Activated CD4-positive, alpha-beta memory T cell treated with anti-CD3 and anti-CD28 coated beads for 36 hours (primary cell): Measurements from ENCODE around the gene RPUSD4. TPM values are rescaled to one million over a fixed set of nuclear protein-coding genes. Genes with fewer than 3 reads are reported as not detected.

Source experiments
- CTCF ChIA-PET: fragments of 350-600 bp; sonication (Branson Sonifier 250); formaldehyde crosslinking; loops from one replicate; lab custom pipeline; 2021; ENCODE audit warnings: antibody characterized with exemption, inconsistent platforms; lab: Charles Lee
- POLR2A ChIA-PET: fragments of 350-600 bp; sonication (Branson Sonifier 250); formaldehyde crosslinking; loops from one replicate; lab custom pipeline; 2021; ENCODE audit warnings: antibody characterized with exemption; lab: Charles Lee
- DNase-seq: peaks from one replicate; pipeline ENCODE4 v3.0.0-alpha.2; 2020
- H3K27ac Mint-ChIP-seq: one replicate; pipeline ENCODE4 v1.8.0; 2021; ENCODE audit warnings: mixed read lengths
- H3K27me3 Mint-ChIP-seq: one replicate; pipeline ENCODE4 v1.8.0; 2021; ENCODE audit warnings: mixed read lengths
- H3K36me3 Mint-ChIP-seq: one replicate; pipeline ENCODE4 v1.8.0; 2021; ENCODE audit warnings: mixed read lengths
- H3K4me1 Mint-ChIP-seq: one replicate; pipeline ENCODE4 v1.8.0; 2021; ENCODE audit warnings: low read depth, mixed read lengths
- H3K4me3 Mint-ChIP-seq: one replicate; pipeline ENCODE4 v1.8.0; 2021; ENCODE audit warnings: mild to moderate bottlenecking, mixed read lengths
- H3K9me3 Mint-ChIP-seq: one replicate; pipeline ENCODE4 v1.8.0; 2021; ENCODE audit warnings: mixed read lengths
- intact Hi-C: fragments of 100-400 bp; cut with micrococcal nuclease; formaldehyde crosslinking; loops from one replicate; pipeline ENCODE4 v1.15.1; 2023
- total RNA-seq, 2 experiments: library from RNA; stranded (reverse); gene quantifications; one replicate each; pipeline ENCODE4 v1.2.3, GENCODE V29; 2021

Gene RPUSD4
- total RNA-seq, 2 experiments from 2014 or later: 32.4 to 34.1 TPM

- intact Hi-C loops: no loop called here
- no peak overlapping the region for H3K4me3 Mint-ChIP-seq
- no peaks in the 10 kb centered on the region for H3K36me3 Mint-ChIP-seq
- peaks cover 1% of the 10 kb centered on the region for H3K27me3 Mint-ChIP-seq
- no peak overlapping the region for H3K27ac Mint-ChIP-seq
- peaks cover 2% of the 10 kb centered on the region for H3K4me1 Mint-ChIP-seq
- no peak for DNase-seq
- ChIA-PET CTCF (interaction anchor here (0.6 kb wide), 1 partner anchor 247 kb away, joined by 3 read pairs; no protein-coding TSS in a partner anchor), POLR2A (no interaction called here)
- H3K9me3 Mint-ChIP-seq: no peaks in the 10 kb centered on the region
Observed at GRCh38 chr11:126160345-126161022, 51.0 kb downstream of the RPUSD4 start.

- H3K4me3 Mint-ChIP-seq: no peak overlapping the region
- ChIA-PET CTCF (no interaction called here), POLR2A (no interaction called here)
- H3K36me3 Mint-ChIP-seq: no peaks in the 10 kb centered on the region
- H3K4me1 Mint-ChIP-seq: peaks cover 2% of the 10 kb centered on the region
- H3K27me3 Mint-ChIP-seq: no peaks in the 10 kb centered on the region
- DNase-seq: no peak
- no peak overlapping the region for H3K27ac Mint-ChIP-seq
- intact Hi-C loops: no loop called here
- H3K9me3 Mint-ChIP-seq: no peaks in the 10 kb centered on the region
Observed at GRCh38 chr11:126159719-126160344, 51.6 kb downstream of the RPUSD4 start.

DNA sequence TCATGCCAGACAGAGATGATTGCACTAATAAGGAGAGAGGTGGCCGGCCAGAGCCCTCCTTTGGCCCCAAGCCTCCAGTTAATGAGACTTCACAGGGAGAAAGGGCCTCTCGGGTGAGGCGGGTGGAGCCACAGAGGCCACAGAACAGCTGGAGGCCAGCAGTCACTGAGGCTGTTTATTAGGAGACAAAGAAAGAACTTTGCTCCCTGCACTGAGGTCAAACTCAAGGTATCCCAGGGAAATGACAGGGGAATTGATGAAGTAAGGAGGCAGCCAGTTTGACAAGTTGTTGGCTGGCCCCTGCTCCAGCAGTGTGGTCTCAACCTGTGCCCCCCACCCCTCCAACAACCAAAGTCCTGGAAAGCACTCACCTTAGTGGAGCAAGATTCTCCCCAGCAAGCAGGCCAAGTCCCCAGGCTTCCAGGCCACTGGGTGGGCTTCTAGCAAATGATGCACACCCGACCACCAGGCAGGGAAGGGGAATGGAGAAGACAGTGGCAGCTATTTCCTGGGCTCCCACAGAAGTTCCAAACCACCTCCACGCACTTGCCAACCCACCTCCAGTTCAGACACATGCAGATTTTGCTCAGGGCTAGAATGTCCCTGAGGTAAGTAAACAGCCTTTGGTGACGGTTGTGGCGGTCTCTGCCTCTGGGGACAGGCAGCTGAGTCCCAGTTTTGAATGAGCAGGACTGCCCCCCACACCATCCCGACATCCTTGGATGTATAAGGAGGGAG lies 53.2 kb downstream of the RPUSD4 start:
- Mint-ChIP-seq H3K27me3 (no peaks in the 10 kb centered on the region), H3K36me3 (no peaks in the 10 kb centered on the region), H3K4me3 (no peak overlapping the region), H3K9me3 (no peaks in the 10 kb centered on the region), H3K4me1 (no peaks in the 10 kb centered on the region), H3K27ac (no peak overlapping the region)
- POLR2A ChIA-PET: no interaction called here
- no peak for DNase-seq
- CTCF ChIA-PET: no interaction called here
- intact Hi-C loops: no loop called here

DNA sequence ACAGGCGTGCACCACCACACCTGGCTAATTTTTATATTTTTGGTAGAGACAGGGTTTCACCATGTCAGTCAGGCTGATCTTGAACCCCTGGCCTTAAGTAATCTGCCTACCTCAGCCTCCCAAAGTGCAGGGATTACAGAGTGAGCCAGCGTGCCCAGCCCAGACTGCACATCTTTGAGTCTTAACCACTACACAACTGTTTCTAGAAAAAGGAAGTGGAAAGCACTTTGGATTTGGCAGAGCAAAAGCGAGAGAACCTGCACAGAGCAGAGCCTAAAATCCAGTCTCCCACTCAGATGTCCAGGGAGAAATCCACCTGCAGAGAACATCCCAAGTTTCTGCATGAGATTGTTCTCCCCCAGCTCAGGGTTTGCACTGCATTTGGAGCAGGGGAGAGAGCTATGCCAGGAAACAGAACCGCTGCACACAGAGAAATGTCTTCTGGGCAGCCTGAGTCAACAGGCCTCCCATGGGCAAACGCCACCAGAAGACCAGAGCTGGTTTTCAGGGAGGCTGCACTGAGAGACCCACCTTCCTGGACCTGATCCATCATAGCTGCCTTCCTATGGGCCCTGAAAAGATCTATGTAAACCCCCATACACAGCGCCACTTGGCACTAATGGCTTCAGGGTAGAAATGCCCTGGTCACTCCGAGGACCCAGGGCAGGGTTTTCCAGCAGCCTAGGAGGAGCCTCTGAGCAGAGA lies 54.0 kb downstream of the RPUSD4 start:
- intact Hi-C loops: no loop called here
- no peaks in the 10 kb centered on the region for H3K36me3 Mint-ChIP-seq
- no peaks in the 10 kb centered on the region for H3K4me1 Mint-ChIP-seq
- H3K27ac Mint-ChIP-seq: no peak overlapping the region
- H3K27me3 Mint-ChIP-seq: no peaks in the 10 kb centered on the region
- POLR2A ChIA-PET: no interaction called here
- H3K4me3 Mint-ChIP-seq: no peak overlapping the region
- no peak for DNase-seq
- CTCF ChIA-PET: no interaction called here
- peaks cover under 1% of the 10 kb centered on the region for H3K9me3 Mint-ChIP-seq

GRCh38 chr11:126156814-126157213 lies 54.6 kb downstream of the RPUSD4 start:
- Mint-ChIP-seq H3K4me1 (no peaks in the 10 kb centered on the region), H3K27me3 (peaks cover 3% of the 10 kb centered on the region), H3K9me3 (peaks cover 6% of the 10 kb centered on the region), H3K36me3 (peaks cover 4% of the 10 kb centered on the region), H3K4me3 (no peak overlapping the region), H3K27ac (no peak overlapping the region)
- POLR2A ChIA-PET: no interaction called here
- intact Hi-C loops: no loop called here
- no peak for DNase-seq
- CTCF ChIA-PET: no interaction called here

DNA sequence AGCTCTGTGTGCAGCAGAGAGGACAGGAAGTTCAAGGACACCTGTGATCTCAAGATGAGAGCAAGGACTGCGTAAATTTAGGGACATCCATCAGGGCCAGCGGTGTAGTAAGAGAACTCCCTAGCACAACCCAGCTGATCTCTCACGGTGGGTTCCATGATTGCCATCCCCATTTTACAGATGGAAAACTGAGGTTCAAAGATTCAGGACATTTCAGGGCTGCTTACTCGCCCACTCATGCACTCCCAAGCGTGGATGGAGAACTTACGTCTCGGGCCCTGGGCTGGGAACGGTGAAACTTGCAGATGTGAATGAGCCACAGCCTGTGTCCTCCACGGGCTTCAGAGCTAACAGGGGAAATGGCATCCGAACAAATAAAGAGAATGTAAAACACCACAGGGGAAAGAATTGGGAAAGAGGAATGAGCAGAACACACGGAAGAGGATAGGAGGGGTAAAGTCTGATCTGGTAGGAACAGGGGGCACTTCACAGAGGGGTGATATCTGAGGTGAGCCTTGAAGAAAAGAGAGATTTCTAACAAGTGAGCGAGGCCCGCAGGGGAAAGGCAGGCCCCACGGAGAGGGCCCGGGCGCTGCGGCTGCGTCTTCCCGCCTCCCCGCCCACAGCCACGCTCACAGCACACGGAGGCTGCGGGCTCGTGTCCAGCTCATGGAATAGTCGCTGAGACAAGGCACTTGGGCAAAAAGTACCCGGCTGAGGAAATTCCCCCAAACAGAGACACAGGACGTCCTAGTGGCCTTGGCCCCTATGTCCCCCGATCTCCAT lies 55.9 kb downstream of the RPUSD4 start:
- H3K4me1 Mint-ChIP-seq: no peaks in the 10 kb centered on the region
- no peak overlapping the region for H3K27ac Mint-ChIP-seq
- H3K9me3 Mint-ChIP-seq: peaks cover 13% of the 10 kb centered on the region
- ChIA-PET POLR2A (no interaction called here), CTCF (no interaction called here)
- peaks cover 4% of the 10 kb centered on the region for H3K36me3 Mint-ChIP-seq
- DNase-seq: no peak
- intact Hi-C loops: no loop called here
- no peak overlapping the region for H3K4me3 Mint-ChIP-seq
- peaks cover 4% of the 10 kb centered on the region for H3K27me3 Mint-ChIP-seq

DNA sequence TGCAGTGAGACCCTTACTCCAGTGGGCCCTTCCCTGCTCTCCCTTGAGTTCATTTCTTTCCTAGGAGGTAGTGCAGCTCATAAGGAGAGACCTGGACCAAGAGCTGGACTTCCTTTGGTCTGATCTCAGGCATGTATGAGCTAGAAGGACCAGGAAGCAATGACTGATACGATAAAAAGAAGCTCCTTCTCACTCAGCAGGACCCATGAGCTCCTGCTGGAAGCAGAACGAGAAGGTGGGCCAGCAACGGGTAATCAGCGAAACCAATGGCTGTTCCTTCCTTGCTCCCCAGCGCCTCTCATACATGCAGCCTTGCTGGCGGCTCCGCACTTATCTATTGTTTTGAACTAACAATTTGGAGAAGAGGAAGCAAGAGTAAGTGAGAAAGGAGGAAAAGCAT lies 56.8 kb downstream of the RPUSD4 start:
- Mint-ChIP-seq H3K4me3 (no peak overlapping the region), H3K9me3 (peaks cover 13% of the 10 kb centered on the region), H3K27ac (no peak overlapping the region), H3K27me3 (peaks cover 4% of the 10 kb centered on the region), H3K36me3 (peaks cover 4% of the 10 kb centered on the region), H3K4me1 (no peaks in the 10 kb centered on the region)
- no peak for DNase-seq
- CTCF ChIA-PET: no interaction called here
- POLR2A ChIA-PET: no interaction called here
- intact Hi-C loops: no loop called here

DNA sequence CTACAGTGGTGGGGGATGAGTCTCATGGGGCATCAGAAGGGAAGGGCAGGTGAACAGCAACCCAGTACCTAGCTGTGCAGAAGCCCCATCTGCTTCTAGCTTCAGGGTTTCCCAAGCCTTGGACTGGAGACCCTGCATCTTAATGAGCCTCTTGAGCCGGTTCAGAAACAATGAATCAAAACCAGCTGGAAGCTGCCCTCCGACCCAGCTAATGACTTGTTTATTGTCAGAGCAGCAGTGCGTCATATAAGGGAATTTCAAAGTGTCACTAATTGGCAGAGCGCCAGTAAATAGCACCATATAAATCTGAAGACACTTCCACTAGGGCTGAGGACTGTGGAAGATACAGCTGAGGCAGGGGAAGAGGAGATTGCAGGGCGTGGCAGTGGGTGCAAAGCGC lies 57.5 kb downstream of the RPUSD4 start:
- peaks cover 4% of the 10 kb centered on the region for H3K36me3 Mint-ChIP-seq
- peaks cover 13% of the 10 kb centered on the region for H3K9me3 Mint-ChIP-seq
- CTCF ChIA-PET: no interaction called here
- no peak for DNase-seq
- POLR2A ChIA-PET: no interaction called here
- intact Hi-C loops: no loop called here
- H3K4me1 Mint-ChIP-seq: no peaks in the 10 kb centered on the region
- peaks cover 4% of the 10 kb centered on the region for H3K27me3 Mint-ChIP-seq
- no peak overlapping the region for H3K27ac Mint-ChIP-seq
- H3K4me3 Mint-ChIP-seq: no peak overlapping the region

DNA sequence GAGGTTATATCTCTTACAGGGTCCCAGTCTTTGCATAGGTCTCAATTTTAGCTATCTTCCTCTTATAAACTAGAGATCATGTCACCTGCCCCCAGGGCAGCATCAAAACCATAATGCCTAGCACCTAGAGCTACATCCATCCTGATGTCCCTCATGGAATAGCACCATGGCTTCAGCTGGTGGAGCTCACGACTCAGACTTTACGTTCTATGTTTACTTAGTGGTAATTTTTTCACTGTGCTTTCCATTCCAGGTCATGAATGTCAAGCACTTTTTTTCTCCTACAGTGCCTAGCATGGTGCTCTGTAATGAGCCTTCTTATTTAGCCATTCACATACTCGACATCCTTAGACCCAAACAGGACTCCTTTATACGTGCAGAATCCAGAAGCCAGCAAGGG lies 58.4 kb downstream of the RPUSD4 start:
- H3K4me3 Mint-ChIP-seq: no peak overlapping the region
- H3K27me3 Mint-ChIP-seq: peaks cover 4% of the 10 kb centered on the region
- H3K4me1 Mint-ChIP-seq: no peaks in the 10 kb centered on the region
- CTCF ChIA-PET: interaction anchor here (1.3 kb wide), 1 partner anchor 211 kb away, joined by 4 read pairs; no protein-coding TSS in a partner anchor
- intact Hi-C loops: no loop called here
- no peak overlapping the region for H3K27ac Mint-ChIP-seq
- no peak for DNase-seq
- POLR2A ChIA-PET: no interaction called here
- peaks cover 13% of the 10 kb centered on the region for H3K9me3 Mint-ChIP-seq
- H3K36me3 Mint-ChIP-seq: peaks cover 4% of the 10 kb centered on the region

DNA sequence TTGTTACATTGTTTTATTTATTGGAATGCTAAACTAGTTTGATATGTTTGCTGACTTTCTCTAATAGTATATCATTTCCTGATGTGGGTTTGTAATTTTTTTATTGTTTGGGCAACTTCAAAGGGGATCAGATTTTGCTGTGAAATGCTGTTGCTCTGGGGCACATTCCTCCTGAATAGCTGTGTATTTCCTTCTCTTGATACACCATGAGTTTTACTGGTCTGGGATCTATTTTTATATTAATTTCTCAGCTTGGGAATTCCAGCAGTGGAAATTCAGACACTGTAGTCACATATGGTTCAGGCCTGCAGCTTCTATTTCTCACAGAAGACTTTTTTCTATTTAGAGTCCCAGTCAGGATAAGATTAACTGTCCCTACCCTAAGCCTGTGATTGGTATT lies 58.9 kb downstream of the RPUSD4 start:
- CTCF ChIA-PET: interaction anchor here (1.3 kb wide), 1 partner anchor 210 kb away, joined by 4 read pairs; no protein-coding TSS in a partner anchor
- Mint-ChIP-seq H3K4me1 (no peaks in the 10 kb centered on the region), H3K27ac (no peak overlapping the region), H3K36me3 (peaks cover 4% of the 10 kb centered on the region), H3K9me3 (peaks cover 13% of the 10 kb centered on the region), H3K27me3 (peaks cover 4% of the 10 kb centered on the region), H3K4me3 (no peak overlapping the region)
- no peak for DNase-seq
- POLR2A ChIA-PET: no interaction called here
- intact Hi-C loops: no loop called here

- DNase-seq: no peak
- H3K27me3 Mint-ChIP-seq: peaks cover 4% of the 10 kb centered on the region
- peaks cover 4% of the 10 kb centered on the region for H3K36me3 Mint-ChIP-seq
- POLR2A ChIA-PET: no interaction called here
- intact Hi-C loops: no loop called here
- no peak overlapping the region for H3K4me3 Mint-ChIP-seq
- H3K27ac Mint-ChIP-seq: no peak overlapping the region
- no peaks in the 10 kb centered on the region for H3K4me1 Mint-ChIP-seq
- peaks cover 13% of the 10 kb centered on the region for H3K9me3 Mint-ChIP-seq
- CTCF ChIA-PET: interaction anchor here (1.3 kb wide), 1 partner anchor 210 kb away, joined by 4 read pairs; no protein-coding TSS in a partner anchor
Observed at GRCh38 chr11:126152152-126152551, 59.3 kb downstream of the RPUSD4 start.
